ENCODE results near the gene CSKMT. TPM values are rescaled to one million over a fixed set of nuclear protein-coding genes. Genes with fewer than 3 reads are reported as not detected.
A peak's percentile ranks its signal among the peaks of the same experiment; 100 is the strongest.
"Not testable (repeated sequence)": the region's sequence is repeated elsewhere in the genome, so short reads cannot be mapped to it uniquely, and the experiment has no call there.

The CSKMT gene
- total RNA-seq (3.8 and 11.0 TPM in 2 replicates), polyA plus RNA-seq (14.1 and 25.1 TPM in 2 replicates)

GRCh38 chr11:62665075-62665598 lies at the start of gene CSKMT, which contains the start of gene C11orf98:
CSKMT (plus strand) TSS chr11:62665312; CDS start chr11:62665880, 568 bp downstream.
C11orf98 (minus strand) TSS chr11:62665210; CDS start chr11:62665169, 41 bp downstream.
- H3K27ac ChIP-seq = peak within 1 kb of the TSS; percentile 89
- TF ChIP-seq CTCF (IDR thresholded peaks at IDR 0.05; ENCODE audit: low read depth, low read length) = no peak

GRCh38 chr11:62615521-62615920 lies 49.6 kb upstream of the CSKMT start:
- H3K27ac ChIP-seq = no peak overlapping the region
- TF ChIP-seq CTCF (IDR thresholded peaks at IDR 0.05; ENCODE audit: low read depth, low read length) = no peak
- no peaks in the 10 kb centered on the region for H3K27me3 ChIP-seq
- H3K4me1 ChIP-seq (ENCODE audit: low read depth) = no peaks in the 10 kb centered on the region
- no peaks in the 10 kb centered on the region for H3K36me3 ChIP-seq
- H3K9me3 ChIP-seq (ENCODE audit: low read depth) = no peaks in the 10 kb centered on the region
- DNase-seq (ENCODE audit: low read depth in 1 of 2, low spot score in 1 of 2) = no peak
- no peak overlapping the region for H3K4me3 ChIP-seq

More at GRCh38 chr11:62665075-62665598, at the start of gene CSKMT, which contains the start of gene C11orf98:
- Histone ChIP-seq H3K4me1 (ENCODE audit: low read depth) (peaks cover 14% of the 10 kb centered on the region), H3K4me3 (peak within 1 kb of the TSS; percentile 67), H3K27me3 (no peaks in the 10 kb centered on the region), H3K9me3 (ENCODE audit: low read depth) (no peaks in the 10 kb centered on the region), H3K36me3 (peaks cover 2% of the 10 kb centered on the region)
- DNase-seq (ENCODE audit: low read depth in 1 of 2, low spot score in 1 of 2) = peak; percentile 94 to 96

GRCh38 chr11:62616957-62617356 lies 48.2 kb upstream of the CSKMT start:
- H3K27ac ChIP-seq; H3K4me3 ChIP-seq; DNase-seq (ENCODE audit: low read depth in 1 of 2, low spot score in 1 of 2); H3K4me1 ChIP-seq (ENCODE audit: low read depth); H3K36me3 ChIP-seq; H3K9me3 ChIP-seq (ENCODE audit: low read depth); H3K27me3 ChIP-seq: not testable (repeated sequence)

- Histone ChIP-seq H3K4me3 (peak overlapping the region; percentile 50), H3K36me3 (peaks cover 11% of the 10 kb centered on the region), H3K27me3 (no peaks in the 10 kb centered on the region), H3K27ac (peak overlapping the region; percentile 83), H3K9me3 (ENCODE audit: low read depth) (no peaks in the 10 kb centered on the region), H3K4me1 (ENCODE audit: low read depth) (peaks cover 5% of the 10 kb centered on the region)
- TF ChIP-seq CTCF (IDR thresholded peaks at IDR 0.05; ENCODE audit: low read depth, low read length) = no peak
- no peak for DNase-seq (ENCODE audit: low read depth in 1 of 2, low spot score in 1 of 2)
These were observed 44.0 kb upstream of the CSKMT start for GRCh38 chr11:62621027-62621566.

- Histone ChIP-seq H3K9me3 (ENCODE audit: low read depth) (no peaks in the 10 kb centered on the region), H3K36me3 (peaks cover 19% of the 10 kb centered on the region), H3K4me1 (ENCODE audit: low read depth) (peaks cover 5% of the 10 kb centered on the region), H3K27me3 (no peaks in the 10 kb centered on the region), H3K4me3 (peak within 1 kb of the TSS; percentile 50), H3K27ac (peak within 1 kb of the TSS; percentile 83)
- peak; percentile 99 for DNase-seq (ENCODE audit: low read depth in 1 of 2, low spot score in 1 of 2)
- no peak for TF ChIP-seq CTCF (IDR thresholded peaks at IDR 0.05; ENCODE audit: low read depth, low read length)
These were observed 43.3 kb upstream of the CSKMT start, which contains the start of gene B3GAT3 for GRCh38 chr11:62621567-62622470. B3GAT3 (minus strand) TSS chr11:62621986; CDS start chr11:62621947, 39 bp downstream.
